HG03575 (cell line): ENCODE data around the gene NDUFS5.
"Not testable (repeated sequence)": the region's sequence is repeated elsewhere in the genome, so short reads cannot be mapped to it uniquely, and the experiment has no call there.

ENCODE experiments used
- ATAC-seq: cut with Tn5 transposase; IDR thresholded peaks from one replicate; pipeline ENCODE4 v1.9.1; 2021; ENCODE audit not compliant: unreplicated experiment, insufficient number of reproducible peaks, low FRiP score; ENCODE audit errors: extremely low read depth

NDUFS5 gene

GRCh38 chr1:39006726-39007645 lies 19.2 kb upstream of the NDUFS5 start:
- no peak for ATAC-seq

GRCh38 chr1:39014956-39015355 lies 11.2 kb upstream of the NDUFS5 start:
- not testable (repeated sequence) for ATAC-seq

GRCh38 chr1:39016604-39017171 lies 9.5 kb upstream of the NDUFS5 start:
- no peak for ATAC-seq

GRCh38 chr1:39017266-39017665 lies 8.9 kb upstream of the NDUFS5 start:
- no peak for ATAC-seq

GRCh38 chr1:39020494-39020893 lies 5.7 kb upstream of the NDUFS5 start:
- not testable (repeated sequence) for ATAC-seq

GRCh38 chr1:39021426-39021825 lies 4.7 kb upstream of the NDUFS5 start:
- no peak for ATAC-seq

- ATAC-seq, result no peak
Observed at GRCh38 chr1:39023140-39023539, 3.0 kb upstream of the NDUFS5 start.

- ATAC-seq, result no peak
Observed at GRCh38 chr1:39026866-39027507, 837 bp downstream of the NDUFS5 start.

GRCh38 chr1:39034114-39034654 lies 8.0 kb downstream of the NDUFS5 start:
- no peak for ATAC-seq

GRCh38 chr1:39036678-39037077 lies 10.5 kb downstream of the NDUFS5 start:
- no peak for ATAC-seq

GRCh38 chr1:39043513-39043912 lies 17.4 kb downstream of the NDUFS5 start:
- no peak for ATAC-seq

- no peak for ATAC-seq
Observed at GRCh38 chr1:39044762-39045161, 18.6 kb downstream of the NDUFS5 start.

GRCh38 chr1:39045231-39045630 lies 19.1 kb downstream of the NDUFS5 start:
- ATAC-seq, result no peak

GRCh38 chr1:39046613-39047210 lies 20.6 kb downstream of the NDUFS5 start:
- ATAC-seq, result no peak

- ATAC-seq, result no peak
Observed at GRCh38 chr1:39047374-39048229, 21.5 kb downstream of the NDUFS5 start.

GRCh38 chr1:39048745-39049370 lies 22.7 kb downstream of the NDUFS5 start:
- ATAC-seq, result no peak

GRCh38 chr1:39050001-39050400 lies 23.9 kb downstream of the NDUFS5 start:
- no peak for ATAC-seq

GRCh38 chr1:39051193-39051850 lies 25.2 kb downstream of the NDUFS5 start:
- not testable (repeated sequence) for ATAC-seq
